Thyroid gland (tissue), 4 donors: ENCODE results near the gene RHBDF1.
"Not testable (repeated sequence)": the region's sequence is repeated elsewhere in the genome, so short reads cannot be mapped to it uniquely, and the experiment has no call there.

Experiments
- CTCF ChIP-seq, 6 experiments: fragments of 200-600 bp in 3 of 6; fragments of 450-650 bp in 3 of 6; sonication (generic) in 3 of 6; IDR thresholded peaks; one replicate each; pipeline ENCODE4 v1.5.1; 2016 to 2019; ENCODE audit warnings: antibody characterized with exemption in 6 of 6, mild to moderate bottlenecking in 2 of 6, inconsistent platforms in 1 of 6, moderate library complexity in 1 of 6
- POLR2A ChIP-seq, 2 donors: fragments of 450-650 bp; IDR thresholded peaks; one replicate each; pipeline ENCODE4 v1.6.1; 2017; ENCODE audit warnings: antibody characterized with exemption in 2 of 2, mild to moderate bottlenecking in 2 of 2, moderate library complexity in 1 of 2

GRCh38 chr16:46510-46909, 25.9 kb downstream of the RHBDF1 start:
- not testable (repeated sequence) for TF ChIP-seq CTCF, POLR2A (IDR thresholded peaks at IDR 0.05)
